Activated T-cell treated with anti-CD3 and anti-CD28 coated beads, Interleukin-2, amount 50 U/mL, for 4 hours (primary cell): ENCODE measurements around the gene IDH3G. TPM values are rescaled to one million over a fixed set of nuclear protein-coding genes. Genes with fewer than 3 reads are reported as not detected.
A peak's percentile ranks its signal among the peaks of the same experiment; 100 is the strongest.
"Not testable (repeated sequence)": the region's sequence is repeated elsewhere in the genome, so short reads cannot be mapped to it uniquely, and the experiment has no call there.

Experiments used
- ATAC-seq, 2 donors: fragments of 200-7000 bp; cut with Tn5 transposase; one replicate each; pipeline ENCODE4 v1.10.0; 2021
- DNase-seq: peaks from one replicate; pipeline ENCODE4 v3.0.0-alpha.2; 2020
- H3K27me3 Mint-ChIP-seq: one replicate; pipeline ENCODE4 v1.8.0; 2021; ENCODE audit warnings: low read depth, mixed read lengths
- H3K36me3 Mint-ChIP-seq: one replicate; pipeline ENCODE4 v1.8.0; 2022; ENCODE audit warnings: mixed read lengths; ENCODE audit not compliant: insufficient read depth
- H3K4me1 Mint-ChIP-seq: one replicate; pipeline ENCODE4 v1.8.0; 2021; ENCODE audit warnings: low read depth, mixed read lengths
- H3K4me3 Mint-ChIP-seq: one replicate; pipeline ENCODE4 v1.8.0; 2021; ENCODE audit warnings: mild to moderate bottlenecking, moderate library complexity, mixed read lengths
- H3K9me3 Mint-ChIP-seq: one replicate; pipeline ENCODE4 v1.8.0; 2021; ENCODE audit warnings: mixed read lengths
- total RNA-seq, 3 donors: library from RNA; stranded (reverse); gene quantifications; one replicate each; pipeline ENCODE4 v1.2.1, GENCODE V29; 2021

IDH3G gene
- total RNA-seq, 3 donors from 2014 or later: 60.8 to 64.2 (median 62.7) TPM

GRCh38 chrX:153745067-153745433 is 49.1 kb downstream of the IDH3G start:
- H3K27me3 Mint-ChIP-seq, H3K9me3 Mint-ChIP-seq, DNase-seq, ATAC-seq, H3K36me3 Mint-ChIP-seq, H3K4me3 Mint-ChIP-seq: not testable (repeated sequence)
- H3K4me1 Mint-ChIP-seq: peaks cover 16% of the 10 kb centered on the region

GRCh38 chrX:153744210-153745066 is 49.7 kb downstream of the IDH3G start:
- no peaks in the 10 kb centered on the region for H3K36me3 Mint-ChIP-seq
- ATAC-seq: no peak
- peaks cover 22% of the 10 kb centered on the region for H3K4me1 Mint-ChIP-seq
- peak overlapping the region; percentile 19 for H3K4me3 Mint-ChIP-seq
- no peak for DNase-seq
- peaks cover 3% of the 10 kb centered on the region for H3K27me3 Mint-ChIP-seq
- H3K9me3 Mint-ChIP-seq: no peaks in the 10 kb centered on the region

DNA sequence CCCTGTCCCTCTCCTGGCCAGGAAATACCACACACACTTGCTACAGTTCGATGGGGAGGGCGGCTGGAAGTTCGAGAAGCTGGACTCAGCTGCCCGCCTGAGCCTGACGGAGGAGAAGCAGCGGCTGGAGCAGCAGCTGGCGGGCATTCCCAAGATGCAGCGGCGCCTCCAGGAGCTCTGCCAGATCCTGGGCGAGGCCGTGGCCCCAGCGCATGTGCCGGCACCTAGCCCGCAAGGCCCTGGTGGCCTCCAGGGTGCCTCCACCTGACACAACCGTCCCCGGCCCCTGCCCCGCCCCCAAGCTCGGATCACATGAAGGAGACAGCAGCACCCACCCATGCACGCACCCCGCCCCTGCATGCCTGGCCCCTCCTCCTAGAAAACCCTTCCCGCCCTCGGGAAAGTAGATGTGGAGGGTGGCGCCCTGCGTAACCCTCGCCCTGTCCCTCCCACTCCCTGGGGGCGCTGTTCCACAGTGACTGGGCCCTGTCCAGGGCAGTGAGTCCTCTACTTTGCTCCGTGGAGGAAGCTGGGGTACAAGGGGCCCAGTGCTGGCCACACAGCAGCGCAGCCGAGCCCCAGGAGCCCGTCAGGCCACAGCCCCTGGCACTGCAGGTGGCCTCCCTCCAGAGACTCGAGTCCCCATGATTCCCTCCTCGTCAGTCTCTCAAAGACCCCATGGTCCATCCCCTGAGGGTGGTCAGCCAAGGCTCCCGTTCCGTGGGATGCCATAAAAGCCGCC is 50.5 kb downstream of the IDH3G start:
- not testable (repeated sequence) for ATAC-seq, H3K36me3 Mint-ChIP-seq, H3K27me3 Mint-ChIP-seq, H3K9me3 Mint-ChIP-seq, H3K4me3 Mint-ChIP-seq, DNase-seq
- peaks cover 24% of the 10 kb centered on the region for H3K4me1 Mint-ChIP-seq

- not testable (repeated sequence) for H3K27me3 Mint-ChIP-seq, H3K4me3 Mint-ChIP-seq, H3K36me3 Mint-ChIP-seq, DNase-seq, ATAC-seq, H3K9me3 Mint-ChIP-seq
- H3K4me1 Mint-ChIP-seq: peaks cover 24% of the 10 kb centered on the region
These were observed 51.2 kb downstream of the IDH3G start for GRCh38 chrX:153742796-153743467.

- H3K4me3 Mint-ChIP-seq, H3K27me3 Mint-ChIP-seq, ATAC-seq, H3K9me3 Mint-ChIP-seq, H3K36me3 Mint-ChIP-seq, DNase-seq: not testable (repeated sequence)
- H3K4me1 Mint-ChIP-seq: peaks cover 24% of the 10 kb centered on the region
These were observed 52.1 kb downstream of the IDH3G start for GRCh38 chrX:153742111-153742510.

GRCh38 chrX:153741446-153741845 is 52.7 kb downstream of the IDH3G start:
- DNase-seq (no peak), ATAC-seq (no peak)
- Mint-ChIP-seq H3K4me3 (no peak overlapping the region), H3K9me3 (no peaks in the 10 kb centered on the region), H3K4me1 (peaks cover 24% of the 10 kb centered on the region), H3K36me3 (no peaks in the 10 kb centered on the region), H3K27me3 (peaks cover 3% of the 10 kb centered on the region)

DNA sequence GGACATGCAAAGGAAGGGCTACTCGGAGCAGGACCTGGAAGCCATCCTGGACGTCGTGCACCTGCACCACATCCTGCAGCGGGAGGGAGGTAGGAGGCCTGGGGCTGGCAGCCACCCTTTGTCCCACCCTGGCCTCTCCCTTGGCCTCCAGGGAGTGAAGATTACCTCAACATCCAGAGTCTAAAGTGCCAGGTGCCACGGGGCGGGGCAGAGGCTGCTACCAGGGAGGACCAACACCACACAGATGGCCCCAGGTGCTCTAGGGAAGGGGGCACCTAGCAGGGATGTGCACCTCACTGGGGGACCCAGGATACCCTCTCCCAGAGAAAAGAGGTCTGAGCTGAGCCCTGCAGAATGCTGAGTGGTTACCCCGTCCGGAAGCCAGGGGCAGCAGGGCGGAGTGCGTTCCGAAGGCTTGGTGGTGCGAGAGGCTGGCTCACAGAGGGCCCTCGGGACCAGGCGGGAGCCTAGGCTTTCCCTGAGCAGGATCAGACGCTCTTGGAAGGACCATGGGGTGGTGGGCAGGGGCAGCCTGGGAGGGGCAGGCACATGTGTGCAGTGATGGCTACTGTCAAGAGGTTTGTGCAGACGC is 53.4 kb downstream of the IDH3G start:
- ATAC-seq: no peak
- Mint-ChIP-seq H3K4me1 (peaks cover 24% of the 10 kb centered on the region), H3K4me3 (no peak overlapping the region), H3K9me3 (no peaks in the 10 kb centered on the region), H3K36me3 (peaks cover under 1% of the 10 kb centered on the region), H3K27me3 (peaks cover 3% of the 10 kb centered on the region)
- DNase-seq: no peak

DNA sequence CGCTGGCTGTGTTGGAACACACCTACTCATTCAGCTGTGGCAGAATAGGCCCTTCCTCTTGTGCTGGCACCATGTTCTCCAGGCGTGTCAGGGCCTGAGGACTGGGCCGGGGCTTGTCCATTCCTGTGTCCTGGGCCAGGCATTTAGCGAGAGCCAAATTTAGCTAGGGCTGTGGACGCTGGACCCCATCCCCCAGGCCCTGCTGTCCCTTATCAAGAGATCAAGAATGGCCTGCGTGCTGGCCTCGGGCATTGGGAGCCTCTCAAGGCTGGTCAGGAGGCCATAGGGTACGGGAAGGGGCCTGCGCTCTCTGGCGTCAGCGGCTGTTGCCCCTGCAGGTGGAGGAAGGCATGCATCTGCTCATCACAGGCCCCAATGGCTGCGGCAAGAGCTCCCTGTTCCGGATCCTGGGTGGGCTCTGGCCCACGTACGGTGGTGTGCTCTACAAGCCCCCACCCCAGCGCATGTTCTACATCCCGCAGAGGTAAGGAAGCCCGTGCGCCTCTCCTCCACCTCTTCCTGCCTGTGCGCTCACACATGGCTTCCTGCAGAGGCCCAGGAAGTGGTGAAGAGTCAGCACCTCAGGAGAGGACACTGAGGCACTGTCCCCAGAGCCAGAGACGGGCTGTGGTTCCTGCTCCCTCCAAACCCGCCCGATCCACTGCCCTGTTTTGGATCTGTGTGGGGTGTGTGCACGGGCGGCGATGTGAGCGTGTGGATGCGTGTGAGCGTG is 54.3 kb downstream of the IDH3G start:
- no peak for DNase-seq
- Mint-ChIP-seq H3K4me3 (peak overlapping the region; percentile 56), H3K36me3 (peaks cover 4% of the 10 kb centered on the region), H3K27me3 (peaks cover 3% of the 10 kb centered on the region), H3K4me1 (peaks cover 32% of the 10 kb centered on the region), H3K9me3 (no peaks in the 10 kb centered on the region)
- ATAC-seq: peak; percentile 72 to 79

DNA sequence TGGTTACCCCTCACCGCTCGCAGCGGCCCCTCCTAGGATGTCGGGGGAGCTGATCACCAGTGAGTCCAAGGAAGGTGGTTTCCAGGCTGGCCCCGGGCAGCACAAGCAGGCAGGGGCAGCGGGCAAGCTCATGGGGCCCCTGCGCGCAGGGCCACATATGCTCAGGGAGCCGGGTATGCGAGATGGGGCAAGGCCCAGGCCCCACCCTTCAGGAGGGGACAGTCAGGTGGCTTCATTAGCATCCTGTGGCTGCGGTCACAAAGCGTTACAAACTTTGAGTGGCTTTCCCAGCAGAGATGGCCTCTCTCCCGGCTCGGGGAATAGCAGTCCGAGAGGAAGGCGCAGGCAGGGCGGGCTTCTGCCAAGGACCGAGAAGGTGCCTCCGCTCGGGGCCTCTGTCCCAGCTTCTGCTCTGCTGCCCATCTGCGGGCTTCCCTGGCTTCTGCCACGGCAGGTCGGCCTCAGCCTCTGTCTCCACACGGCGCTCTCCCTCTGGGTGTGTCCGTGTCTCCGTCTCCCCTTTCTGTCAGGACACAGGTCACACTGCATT is 56.0 kb downstream of the IDH3G start:
- Mint-ChIP-seq H3K27me3 (no peaks in the 10 kb centered on the region), H3K9me3 (no peaks in the 10 kb centered on the region), H3K4me1 (peaks cover 28% of the 10 kb centered on the region), H3K4me3 (no peak overlapping the region), H3K36me3 (peaks cover 9% of the 10 kb centered on the region)
- DNase-seq (no peak), ATAC-seq (no peak)

- H3K4me3 Mint-ChIP-seq: no peak overlapping the region
- peaks cover 11% of the 10 kb centered on the region for H3K36me3 Mint-ChIP-seq
- peaks cover 29% of the 10 kb centered on the region for H3K4me1 Mint-ChIP-seq
- no peaks in the 10 kb centered on the region for H3K9me3 Mint-ChIP-seq
- DNase-seq (no peak), ATAC-seq (no peak)
- no peaks in the 10 kb centered on the region for H3K27me3 Mint-ChIP-seq
These were observed 57.2 kb downstream of the IDH3G start for GRCh38 chrX:153736871-153737441.

- ATAC-seq (no peak), DNase-seq (no peak)
- Mint-ChIP-seq H3K36me3 (peaks cover 14% of the 10 kb centered on the region), H3K4me1 (peaks cover 35% of the 10 kb centered on the region), H3K9me3 (no peaks in the 10 kb centered on the region), H3K27me3 (no peaks in the 10 kb centered on the region), H3K4me3 (no peak overlapping the region)
These were observed 57.9 kb downstream of the IDH3G start for GRCh38 chrX:153736071-153736820.
